ENCODE data around the gene KATNA1.
A peak's percentile ranks its signal among the peaks of the same experiment; 100 is the strongest.

Gene KATNA1

DNA sequence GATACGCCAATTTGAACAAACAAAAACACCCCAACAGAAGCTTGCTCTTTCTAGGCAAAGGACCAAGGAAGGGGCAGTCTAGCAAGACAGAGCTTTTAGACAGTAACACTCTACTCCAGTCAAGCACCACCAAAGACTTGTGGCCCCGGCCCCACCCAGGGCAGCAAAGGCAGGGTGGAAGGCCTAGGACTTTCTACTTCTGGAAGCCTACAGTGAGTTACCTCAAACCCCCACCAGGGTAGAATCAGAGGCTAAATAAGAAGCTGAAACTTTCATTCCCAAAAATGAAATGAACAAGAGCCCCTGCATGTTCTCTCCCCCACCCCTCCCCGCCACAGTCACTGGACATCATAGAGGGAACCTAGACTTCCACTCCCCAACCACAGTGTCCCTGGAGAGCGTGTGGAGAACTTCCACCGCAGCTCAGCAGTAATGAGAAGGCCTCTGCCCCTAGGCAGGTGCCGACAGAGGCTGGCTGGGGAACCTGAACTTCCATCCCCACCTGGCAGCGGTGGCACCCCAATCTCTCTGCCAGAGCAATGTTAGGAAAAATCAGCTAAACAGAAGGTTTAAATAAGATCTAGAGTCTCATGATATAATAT, 40.0 kb downstream of the KATNA1 start:
- DNase-seq (ENCODE audit: low read depth), result no peak

DNA sequence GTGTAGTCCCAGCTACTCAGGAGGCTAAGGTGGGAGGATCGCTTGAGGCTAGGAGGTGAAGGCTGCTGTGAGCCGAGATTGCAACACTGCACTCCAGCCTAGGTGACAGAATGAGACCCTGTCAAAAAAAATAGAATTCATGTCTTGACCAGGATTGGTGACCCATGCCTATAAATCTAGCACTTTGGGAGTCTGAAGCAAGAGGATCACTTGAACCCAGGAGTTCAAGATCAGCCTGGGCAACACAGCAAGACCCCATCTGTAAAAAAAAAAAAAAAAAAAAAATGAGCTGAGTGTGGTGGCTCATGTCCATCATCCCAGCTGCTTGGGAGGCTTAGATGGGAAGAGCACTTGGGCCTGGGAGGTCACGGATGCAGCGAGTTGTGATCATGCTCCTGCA, 48.0 kb downstream of the KATNA1 start:
- DNase-seq (ENCODE audit: low read depth), result no peak

DNA sequence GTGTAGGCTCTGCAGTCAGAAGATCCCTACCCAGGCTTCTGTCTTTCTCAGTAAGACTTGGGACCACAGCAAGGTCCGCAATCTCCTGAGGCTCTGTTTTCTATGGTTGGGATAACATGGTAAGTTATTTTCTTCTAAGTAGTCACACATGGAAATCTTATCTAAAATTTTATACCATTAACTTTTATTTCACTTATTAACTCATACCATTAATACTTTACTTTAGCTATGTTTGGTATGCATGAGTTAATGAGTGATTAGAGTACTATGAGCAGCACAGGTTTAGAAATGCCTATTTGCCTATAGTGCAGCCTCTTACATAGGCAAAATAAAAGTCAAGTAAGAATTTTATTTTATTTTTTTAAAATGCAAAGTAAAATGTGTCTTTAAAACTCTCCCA, 55.1 kb downstream of the KATNA1 start:
- DNase-seq (ENCODE audit: low read depth), result no peak

DNA sequence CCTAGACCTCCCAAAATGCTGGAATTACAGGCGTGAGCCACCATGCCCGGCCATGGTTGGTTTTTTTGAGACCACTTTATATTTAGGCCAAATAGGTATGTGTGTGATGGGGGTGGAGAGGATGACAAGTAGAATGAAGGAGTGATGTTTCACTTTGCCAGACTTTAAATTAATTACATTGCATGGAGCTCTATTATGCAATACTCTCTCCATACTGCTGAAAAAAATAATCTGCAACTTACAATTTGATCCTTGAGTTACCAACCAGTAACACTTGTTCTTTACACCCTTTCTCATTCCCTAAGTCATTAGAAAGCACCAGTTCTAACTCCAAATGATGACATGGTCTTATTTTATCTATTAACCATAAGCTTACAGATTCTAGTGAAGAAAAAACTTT, 55.5 kb downstream of the KATNA1 start:
- DNase-seq (ENCODE audit: low read depth), result no peak

DNA sequence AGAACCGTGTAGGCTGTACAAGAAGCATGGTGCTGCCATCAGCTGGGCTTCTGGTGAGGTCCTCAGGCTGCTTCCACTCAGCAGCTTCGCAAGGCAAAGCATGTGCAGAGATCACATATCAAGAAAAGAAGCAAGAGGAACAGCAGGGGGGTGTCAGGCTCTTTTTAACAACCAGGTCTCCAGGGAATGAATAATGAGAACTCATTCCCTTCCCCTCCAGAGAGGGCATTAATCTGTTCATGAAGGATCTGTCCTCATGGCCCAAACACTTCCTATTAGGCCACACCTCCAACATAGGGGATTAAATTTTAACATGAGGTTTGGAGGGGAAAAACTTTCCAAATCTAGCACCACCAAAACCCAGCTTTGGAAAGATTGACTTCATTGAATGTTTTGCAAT, 62.4 kb downstream of the KATNA1 start:
- DNase-seq (ENCODE audit: low read depth), result no peak

DNA sequence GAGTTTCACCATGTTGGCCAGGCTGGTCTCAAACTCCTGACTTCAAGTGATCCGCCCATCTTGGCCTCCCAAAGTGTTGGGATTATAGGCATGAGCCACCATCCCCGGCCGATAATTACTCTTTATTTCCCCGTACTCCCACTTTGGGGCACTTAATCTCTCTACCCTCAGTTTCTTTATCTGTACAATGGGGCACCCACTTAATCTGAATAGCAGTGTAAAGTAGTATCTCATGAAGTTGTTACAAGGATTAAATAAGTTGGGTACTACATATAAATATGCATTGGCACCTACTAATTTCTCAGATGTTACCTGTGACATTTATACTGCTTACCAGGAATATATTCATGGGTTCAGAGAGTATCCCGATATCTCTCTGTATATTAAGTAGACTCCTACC, 67.2 kb downstream of the KATNA1 start:
- DNase-seq (ENCODE audit: low read depth), result no peak

DNA sequence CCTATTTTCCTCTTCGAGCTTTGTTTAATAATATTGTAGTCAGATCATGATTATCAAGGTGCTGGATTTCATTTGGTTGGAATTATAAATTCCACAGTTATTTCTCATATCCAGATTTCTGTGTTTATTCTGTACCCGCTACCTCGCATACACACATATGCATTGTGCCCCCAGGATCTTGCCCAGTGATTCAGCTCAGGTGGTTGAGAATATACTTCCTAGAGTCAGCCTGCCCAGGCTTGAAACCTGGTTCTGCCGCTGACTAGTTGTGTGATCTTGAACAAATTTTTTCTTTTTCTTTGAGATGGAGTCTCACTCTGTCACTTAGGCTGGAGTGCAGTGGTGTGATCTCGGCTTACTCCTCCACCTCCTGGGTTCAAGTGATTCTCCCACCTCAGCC, 67.6 kb downstream of the KATNA1 start:
- DNase-seq (ENCODE audit: low read depth), result no peak

DNA sequence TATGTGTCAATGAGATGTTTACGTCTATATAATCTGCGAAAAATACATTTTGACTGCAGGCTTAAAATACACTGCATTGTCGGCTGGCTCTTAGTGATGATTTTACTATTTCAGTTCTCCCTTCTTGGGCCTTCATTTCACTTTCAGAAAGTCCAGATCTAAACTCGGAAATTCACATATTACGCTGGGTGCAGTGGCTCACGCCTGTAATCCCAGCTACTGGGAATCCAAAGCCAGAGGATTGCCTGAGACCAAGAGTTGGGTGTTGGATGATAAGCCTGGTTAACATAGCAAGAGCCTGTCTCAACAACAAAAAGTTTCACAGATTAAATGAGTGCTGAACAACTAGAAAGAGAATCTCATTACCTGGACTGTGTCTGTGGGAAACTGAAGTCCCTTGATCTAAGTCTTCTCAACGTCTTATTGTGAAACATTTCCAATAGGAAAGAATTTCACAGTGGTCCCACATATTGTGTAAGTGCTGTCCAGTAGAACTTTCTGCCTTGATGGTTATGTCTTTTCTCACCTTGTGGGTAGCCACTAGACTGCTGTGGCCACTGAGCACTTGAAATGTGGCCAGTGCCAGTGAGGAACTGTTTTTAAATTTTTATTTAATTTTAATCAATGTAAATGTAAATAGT, 80.4 kb downstream of the KATNA1 start:
- no peak for DNase-seq (ENCODE audit: low read depth)

DNA sequence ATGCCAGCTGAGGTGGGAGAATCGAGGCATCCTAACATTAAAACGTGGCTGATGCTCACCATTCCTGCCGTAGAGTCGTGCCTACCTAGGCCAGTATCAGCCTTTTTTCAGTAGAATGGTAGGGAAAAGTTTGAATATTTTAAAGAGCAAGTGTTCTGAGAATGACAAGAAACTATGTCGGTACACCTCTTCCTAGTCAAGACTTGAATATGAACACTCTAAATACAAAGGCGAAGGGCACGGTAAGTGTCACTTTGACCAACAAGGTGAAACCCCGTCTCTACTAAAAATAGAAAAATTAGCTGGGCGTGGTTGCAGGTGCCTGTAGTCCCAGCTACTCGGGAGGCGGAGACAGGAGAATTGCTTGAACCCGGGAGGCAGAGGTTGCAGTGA, 81.3 kb downstream of the KATNA1 start:
- no peak for DNase-seq (ENCODE audit: low read depth)

DNA sequence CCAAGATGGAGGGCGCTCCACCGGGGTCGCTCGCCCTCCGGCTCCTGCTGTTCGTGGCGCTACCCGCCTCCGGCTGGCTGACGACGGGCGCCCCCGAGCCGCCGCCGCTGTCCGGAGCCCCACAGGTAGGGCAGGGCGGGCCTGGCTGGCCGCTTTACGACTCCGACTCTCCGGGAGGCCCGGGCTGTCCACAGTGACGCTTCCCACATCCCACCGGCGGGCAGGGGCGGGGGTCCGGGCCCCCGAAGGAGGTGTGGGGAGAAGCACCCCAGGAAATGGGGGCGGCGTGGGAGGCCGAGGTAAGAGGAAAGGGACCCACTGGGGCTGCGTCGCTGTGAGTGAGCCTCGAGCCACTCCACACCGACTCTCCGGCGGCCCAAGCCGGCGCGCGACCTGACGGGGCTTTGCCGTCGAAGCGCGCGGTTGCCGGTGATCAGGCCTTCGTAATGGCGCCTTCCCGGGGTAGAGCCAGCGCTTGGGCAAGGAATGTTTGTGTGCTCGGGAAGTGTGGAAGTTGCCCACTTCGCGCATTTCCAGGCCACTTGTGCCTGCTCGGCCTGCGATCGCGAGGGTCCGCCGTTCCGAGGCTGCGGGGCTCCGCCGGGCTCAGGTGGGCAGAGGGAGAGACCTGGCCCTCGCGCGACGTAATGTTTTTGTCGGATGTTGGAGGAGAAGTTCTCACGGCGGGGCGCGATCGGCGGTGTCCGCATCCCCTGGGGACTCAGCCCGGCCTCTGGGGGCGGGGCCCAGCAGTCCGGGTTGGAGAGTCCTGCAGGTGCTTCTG, 81.9 kb downstream of the KATNA1 start:
- DNase-seq (ENCODE audit: low read depth), result peak; percentile 32

DNA sequence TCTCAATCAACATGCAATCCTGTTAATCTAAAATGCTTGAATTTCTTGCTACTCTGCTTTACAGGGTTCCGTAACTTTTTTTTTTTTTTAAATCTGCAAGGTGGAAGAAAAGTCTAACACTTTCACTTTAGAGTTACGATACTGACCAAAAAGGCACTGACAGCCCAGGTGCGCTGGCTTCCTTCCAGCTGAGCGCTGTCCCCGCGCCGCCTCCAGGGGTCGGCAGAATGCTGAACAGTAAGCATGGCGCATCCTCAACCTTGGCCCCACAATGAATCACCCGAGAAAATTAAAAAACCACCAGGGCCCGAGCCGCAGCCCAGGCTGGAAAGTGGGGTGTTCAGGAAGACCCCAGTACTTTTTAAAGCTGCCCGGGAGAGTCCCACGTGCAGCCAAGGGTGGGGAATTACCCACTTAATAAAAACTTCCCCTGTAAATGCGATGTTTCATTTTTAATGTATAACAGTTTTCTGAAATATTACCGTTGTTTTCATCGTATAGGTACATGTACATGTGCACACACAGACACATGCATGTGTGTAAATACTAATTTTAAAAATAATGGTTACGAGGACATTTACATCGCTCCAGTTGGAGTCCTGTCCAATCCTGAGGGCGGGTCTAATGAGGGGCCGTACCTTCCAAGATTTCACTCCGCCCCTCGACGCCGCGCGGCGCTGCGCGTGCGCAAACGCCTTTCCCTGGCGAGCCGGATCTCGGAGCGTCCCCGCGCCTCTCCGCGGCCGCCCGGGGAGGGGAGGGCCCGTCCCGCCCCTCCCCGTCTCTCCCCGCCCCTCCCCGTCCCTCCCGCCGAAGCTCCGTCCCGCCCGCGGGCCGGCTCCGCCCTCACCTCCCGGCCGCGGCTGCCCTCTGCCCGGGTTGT, 82.7 kb downstream of the KATNA1 start, which contains the start of gene GINM1:
GINM1 (plus strand) TSS at position 849 of the 883 bp plus-strand sequence. CDS start 40 bp downstream, outside the sequence.
- peak; percentile 88 for DNase-seq (ENCODE audit: low read depth)

DNA sequence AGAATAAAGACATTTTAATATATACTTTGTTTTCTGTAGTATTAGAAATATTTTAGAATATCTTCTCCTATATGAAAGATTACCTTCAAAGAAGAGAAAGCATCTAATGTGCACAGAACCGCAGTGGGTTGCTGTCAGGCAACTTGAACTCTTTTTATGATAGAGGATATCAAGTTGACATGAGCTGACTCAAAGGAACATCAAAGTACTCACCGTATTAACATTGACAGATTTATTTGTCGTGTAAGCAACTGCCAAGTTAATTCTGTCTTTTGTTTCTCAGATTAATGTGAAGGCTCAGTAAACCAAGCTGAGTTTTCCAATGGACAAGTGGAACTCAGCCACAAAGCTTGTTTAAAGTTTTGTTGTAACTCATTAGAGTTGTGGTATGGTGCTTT, 84.6 kb downstream of the KATNA1 start:
- no peak for DNase-seq (ENCODE audit: low read depth)

DNA sequence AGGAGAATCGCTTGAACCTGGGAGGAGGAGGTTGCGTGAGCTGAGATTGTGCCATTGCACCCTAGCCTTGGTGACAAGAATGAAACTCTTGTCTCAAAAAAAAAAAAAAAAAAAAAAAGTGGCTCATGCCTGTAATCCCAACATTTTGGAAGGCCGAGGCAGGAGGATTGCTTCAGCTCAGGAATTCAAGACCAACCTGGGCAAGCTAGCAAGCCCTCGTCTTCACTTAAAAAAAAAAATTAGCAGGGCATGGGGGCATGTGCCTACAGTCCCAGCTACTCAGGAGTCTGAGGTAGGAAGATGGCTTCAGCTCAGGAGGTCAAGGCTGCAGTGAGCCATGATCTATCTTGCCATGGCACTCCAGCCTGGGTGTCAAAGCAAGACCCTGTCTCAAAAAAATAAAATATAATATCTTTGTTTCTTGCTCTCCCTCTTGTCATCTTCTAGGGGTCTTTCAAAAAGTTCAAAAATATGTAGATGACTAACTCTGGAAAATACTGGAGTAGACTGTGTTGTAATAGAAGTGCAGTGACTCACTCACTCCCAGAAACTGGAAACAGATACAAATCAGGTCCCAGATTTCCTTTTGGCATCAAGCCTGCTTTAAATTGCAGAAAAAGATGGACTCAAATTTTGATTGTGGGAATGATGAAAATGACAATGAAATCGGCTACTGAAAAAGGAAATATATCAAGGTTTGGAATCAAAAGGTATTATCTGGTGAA, 85.1 kb downstream of the KATNA1 start:
- peak; percentile 82 for DNase-seq (ENCODE audit: low read depth)

DNA sequence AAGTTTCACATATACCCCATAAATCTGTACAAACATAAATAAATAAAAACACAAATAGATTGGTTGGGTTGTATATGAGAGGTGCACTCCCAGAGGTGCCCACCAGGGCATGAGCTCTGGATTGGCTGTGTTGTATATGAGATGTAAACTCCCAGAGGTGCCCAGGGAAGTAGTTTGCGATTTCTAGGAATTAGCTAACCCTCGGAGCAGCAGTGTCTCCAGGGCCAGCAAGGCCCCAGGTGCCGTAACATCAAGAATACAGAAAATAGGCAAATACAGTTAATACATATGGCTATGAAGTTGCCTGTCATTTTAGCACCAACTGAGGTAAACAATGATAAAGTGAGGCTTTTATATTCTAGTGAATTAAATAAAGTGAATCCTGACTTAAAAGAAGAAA, 87.8 kb downstream of the KATNA1 start:
- peak; percentile 10 for DNase-seq (ENCODE audit: low read depth)

DNA sequence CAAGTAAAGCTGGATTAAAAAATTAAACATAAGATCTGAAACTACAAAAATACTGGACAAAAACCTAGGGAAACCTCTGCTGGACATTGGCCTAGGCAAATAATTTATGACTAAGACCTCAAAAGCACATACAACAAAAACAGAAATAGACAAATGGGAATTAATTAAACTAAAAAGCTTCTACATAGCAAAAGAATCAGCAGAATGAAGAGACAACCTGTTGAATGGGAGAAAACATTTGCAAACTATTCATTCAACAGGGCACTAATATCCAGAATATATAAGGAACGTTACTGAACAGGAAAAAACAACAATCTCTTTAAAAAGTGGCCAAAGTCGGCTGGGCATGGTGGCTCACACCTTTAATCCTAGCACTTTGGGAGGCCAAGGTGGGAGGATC, 89.1 kb downstream of the KATNA1 start:
- no peak for DNase-seq (ENCODE audit: low read depth)

DNA sequence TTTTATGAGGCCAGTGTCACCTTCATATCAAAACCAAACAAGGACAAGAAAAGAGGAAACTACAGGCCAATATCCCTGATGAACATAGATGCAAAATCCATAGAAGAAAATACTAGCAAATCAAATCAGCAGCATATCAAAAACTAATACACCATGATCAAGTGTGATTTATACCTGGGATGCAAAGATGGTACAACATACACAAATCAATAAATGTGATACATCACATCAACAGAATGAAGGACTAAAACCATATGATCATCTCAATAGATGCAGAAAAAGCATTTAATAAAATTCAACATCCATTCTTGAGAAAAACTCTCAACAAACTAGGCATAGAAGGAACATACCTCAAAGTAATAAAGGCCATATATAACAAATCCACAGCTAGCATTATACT, 90.5 kb downstream of the KATNA1 start:
- DNase-seq (ENCODE audit: low read depth), result no peak

DNA sequence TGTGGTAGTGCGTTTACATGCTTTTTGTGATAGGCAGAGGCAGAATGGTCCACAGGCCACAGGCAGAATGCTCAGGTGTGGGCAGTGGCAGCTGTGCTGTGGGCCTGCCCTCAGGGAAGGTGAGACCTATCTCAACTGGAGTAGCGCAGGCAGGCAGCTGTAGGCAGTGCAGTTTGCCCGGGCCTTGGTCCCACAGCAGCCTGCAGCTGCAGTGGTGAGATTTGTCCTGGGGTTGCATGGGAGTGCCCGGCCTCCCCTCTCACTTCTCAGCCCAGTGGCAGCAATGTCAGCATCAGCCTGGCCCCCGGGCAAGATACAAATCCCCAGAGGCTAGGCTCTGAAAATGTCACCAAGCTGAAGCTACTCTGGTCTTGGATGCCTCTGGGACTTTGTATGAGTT, 96.6 kb downstream of the KATNA1 start:
- DNase-seq (ENCODE audit: low read depth), result no peak

DNA sequence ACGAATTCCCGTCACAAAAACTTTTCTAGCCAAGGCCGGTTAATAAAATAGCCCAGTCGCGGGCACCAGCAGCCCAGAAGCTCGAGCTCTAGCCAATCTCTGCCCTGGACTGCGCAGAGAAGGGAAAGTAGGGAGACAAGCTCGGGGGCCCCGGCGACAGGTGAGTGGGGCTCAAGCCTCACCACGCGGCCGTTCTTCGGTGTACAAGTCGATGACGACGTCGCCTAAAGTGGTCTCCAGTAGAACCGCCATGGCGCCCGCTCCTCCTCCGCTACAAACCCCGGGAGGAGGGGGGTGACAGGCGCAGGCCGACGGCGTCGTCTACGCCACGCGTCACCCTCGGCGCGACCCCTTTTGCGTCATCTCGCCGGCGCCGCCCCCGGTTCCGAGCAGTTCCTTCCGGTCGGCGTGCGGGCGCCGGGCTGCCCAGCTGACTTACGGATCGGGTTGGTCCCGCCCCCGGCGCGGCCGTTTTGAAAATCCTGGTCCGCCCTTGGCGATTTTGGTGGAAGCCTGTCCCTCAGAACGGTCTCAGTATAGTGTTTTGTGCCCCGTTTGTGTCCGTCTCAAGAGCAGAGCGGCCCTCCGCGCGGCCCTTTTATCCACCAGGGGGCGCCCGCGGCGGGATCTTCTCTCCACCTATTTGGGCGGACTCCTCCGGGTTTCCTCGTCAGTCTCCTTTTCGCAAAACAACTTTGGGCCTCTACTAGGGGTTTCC, 102.6 kb downstream of the KATNA1 start, which contains the start of gene PPIL4:
PPIL4 (minus strand) TSS at position 290 of the 718 bp plus-strand sequence; CDS start at position 252, 38 bp downstream.
- peak; percentile 91 for DNase-seq (ENCODE audit: low read depth)

DNA sequence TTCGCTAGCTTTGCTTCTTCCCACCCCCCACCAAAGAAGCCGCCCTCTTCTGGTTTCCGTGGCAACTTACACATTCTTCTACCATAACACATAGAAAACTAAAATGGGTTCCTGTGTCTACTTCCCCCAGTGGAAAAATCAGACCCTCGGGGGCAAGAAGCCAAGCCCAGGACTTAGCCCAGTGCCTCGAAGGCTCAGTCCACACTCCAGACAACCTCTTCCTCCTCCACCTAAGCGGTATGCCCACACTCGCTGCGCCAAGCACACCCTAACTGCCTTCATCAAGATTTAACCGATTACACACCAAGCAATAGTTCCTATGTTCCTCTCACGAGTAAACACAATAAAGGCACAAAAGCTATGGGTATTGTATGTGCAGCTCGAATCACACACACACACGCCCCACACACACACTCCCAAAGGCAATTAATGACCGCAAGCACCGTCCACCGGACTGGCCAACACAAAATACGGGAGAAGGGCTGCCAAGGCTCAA, 103.2 kb downstream of the KATNA1 start:
- DNase-seq (ENCODE audit: low read depth), result peak; percentile 67
